ENCODE measurements around the gene GAL3ST2.

Gene GAL3ST2

DNA sequence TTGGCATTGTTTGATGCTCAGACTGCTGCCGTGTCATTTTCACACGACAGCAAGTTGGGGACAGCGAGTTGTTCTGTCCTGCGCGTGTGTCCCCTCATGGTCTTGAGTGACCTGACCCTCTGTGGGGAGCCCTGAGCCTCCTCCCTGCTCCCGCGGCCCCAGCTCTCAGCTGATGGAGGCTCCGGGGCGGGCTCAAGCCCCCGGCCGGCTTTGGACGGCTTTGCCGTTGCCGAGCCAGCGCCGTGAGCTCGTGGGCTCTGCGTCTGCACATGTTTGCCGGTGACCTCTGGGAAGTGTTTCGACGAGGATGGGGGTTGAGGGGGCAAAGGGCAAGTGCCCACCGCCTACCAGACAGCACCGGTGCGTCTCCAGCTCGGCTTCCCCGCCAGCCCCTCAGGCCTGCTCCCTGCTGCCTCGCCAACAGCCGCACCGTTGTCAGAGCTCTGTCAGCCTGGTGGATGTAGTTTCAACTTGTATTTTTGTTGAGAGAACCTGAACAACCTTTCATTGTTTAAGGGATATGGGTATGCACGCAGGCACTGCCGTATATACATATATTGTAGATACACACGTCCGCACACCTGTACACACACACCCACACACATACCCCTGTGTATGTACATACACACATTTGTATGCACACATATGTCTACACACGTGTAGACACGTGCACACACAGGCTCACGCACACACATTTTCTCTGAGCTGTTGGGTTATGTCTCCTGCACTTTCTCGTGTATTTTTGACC lies 68.4 kb downstream of the GAL3ST2 start:
- no peak for DNase-seq (ENCODE audit: low read depth)

DNA sequence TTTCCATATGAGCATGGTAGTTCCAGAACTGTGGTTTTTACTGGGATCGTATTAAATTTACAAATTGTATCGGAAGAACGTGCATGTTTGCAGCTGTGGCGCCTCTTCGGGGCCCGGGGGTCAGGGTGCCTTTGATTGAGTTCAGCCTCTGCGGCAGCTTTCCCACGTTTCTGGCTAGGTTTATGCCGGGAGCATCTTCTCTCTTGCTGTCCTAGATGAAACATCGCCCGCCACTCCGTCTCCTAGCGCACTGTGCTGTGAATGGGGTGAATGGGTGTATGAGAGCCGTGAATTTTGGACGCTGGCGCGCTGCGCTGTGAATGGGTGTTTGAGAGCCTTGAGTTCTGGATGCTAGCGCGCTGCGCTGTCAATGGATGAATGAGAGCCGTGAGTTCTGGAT lies 69.8 kb downstream of the GAL3ST2 start:
- no peak for DNase-seq (ENCODE audit: low read depth)

GRCh38 chr2:241848761-241849615 lies 72.4 kb downstream of the GAL3ST2 start:
- no peak for DNase-seq (ENCODE audit: low read depth)

DNA sequence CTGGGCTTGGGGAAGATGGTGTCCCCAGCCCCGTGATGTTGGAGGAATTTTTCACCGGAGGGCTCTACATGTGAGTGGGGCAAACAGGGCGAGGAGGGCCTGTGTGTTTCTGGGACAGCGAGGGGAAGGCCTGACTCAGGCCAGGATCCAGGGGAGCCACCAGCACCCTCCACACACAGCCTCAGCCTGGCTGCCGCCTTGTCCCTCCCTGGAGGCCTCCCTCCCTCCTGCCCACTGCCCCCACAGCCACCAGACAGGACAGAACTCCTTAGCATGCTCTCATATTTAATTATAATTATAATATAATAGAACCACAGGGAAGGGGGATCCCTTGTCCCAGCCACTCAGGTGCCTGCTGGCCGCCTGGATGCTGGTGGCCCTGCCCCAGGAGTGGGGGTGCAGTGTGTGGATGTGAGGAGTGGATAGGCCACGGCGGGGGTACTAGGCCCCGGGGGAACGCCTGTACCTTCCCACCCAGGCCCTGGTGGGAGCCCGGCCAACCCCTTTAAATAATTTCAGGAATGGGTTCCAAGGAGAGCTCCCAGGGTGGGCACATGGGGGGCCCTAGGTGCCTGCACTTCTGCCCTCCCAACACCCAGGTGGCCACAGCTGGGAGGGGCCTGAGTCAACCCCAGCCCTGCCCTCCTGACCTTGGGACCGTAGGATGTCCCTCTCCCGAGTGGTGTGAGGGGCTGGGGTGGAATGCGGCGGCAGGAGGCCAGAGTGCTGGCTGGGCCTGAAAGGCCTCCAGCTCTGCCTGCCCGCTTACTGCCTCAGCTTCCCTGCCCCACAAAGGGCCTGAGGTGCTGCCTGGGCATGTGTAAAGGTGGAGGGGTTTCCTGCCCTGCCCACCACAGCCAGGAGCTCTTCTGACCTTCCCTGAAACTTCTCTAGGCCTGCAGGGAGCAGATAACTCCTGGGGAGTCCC lies 73.3 kb downstream of the GAL3ST2 start:
- no peak for DNase-seq (ENCODE audit: low read depth)

DNA sequence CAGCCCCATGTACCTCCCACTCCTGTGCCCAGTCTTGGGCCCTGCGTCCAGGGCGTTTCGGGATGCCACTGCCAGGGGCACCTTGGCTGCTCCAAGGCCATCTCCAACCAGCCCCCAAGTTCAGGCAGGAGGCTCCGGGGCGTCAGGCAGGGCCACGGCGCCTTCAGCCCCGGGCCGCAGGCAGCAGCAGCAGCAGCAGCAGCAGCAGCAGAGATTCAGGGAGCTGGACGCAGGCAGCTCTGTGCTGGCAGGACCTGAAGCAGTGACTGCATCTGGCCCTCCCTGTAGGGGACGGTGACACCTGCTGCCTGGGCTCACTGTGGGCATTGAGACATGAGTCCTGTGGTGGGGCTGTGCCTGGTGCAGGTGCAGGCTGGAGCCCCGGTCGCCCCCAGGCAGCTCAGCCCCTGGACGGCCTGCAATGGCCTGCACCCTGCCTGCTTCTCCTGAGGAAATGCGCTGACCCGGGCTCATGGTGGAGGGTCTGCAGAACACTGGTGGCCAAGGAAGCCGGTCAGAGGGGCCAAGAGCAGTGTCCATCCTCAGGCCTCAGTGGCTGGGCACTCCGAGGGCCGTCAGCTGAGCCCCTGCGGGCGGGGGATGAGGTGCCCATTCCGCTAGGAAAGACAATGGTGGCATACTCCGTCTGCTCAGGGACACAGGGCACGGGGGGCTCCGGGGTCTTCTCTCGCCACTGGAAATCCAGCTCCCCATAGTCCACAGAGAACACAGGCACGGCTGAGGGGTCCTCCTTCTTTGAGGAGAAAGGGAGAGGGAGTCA lies 74.1 kb downstream of the GAL3ST2 start:
- no peak for DNase-seq (ENCODE audit: low read depth)

DNA sequence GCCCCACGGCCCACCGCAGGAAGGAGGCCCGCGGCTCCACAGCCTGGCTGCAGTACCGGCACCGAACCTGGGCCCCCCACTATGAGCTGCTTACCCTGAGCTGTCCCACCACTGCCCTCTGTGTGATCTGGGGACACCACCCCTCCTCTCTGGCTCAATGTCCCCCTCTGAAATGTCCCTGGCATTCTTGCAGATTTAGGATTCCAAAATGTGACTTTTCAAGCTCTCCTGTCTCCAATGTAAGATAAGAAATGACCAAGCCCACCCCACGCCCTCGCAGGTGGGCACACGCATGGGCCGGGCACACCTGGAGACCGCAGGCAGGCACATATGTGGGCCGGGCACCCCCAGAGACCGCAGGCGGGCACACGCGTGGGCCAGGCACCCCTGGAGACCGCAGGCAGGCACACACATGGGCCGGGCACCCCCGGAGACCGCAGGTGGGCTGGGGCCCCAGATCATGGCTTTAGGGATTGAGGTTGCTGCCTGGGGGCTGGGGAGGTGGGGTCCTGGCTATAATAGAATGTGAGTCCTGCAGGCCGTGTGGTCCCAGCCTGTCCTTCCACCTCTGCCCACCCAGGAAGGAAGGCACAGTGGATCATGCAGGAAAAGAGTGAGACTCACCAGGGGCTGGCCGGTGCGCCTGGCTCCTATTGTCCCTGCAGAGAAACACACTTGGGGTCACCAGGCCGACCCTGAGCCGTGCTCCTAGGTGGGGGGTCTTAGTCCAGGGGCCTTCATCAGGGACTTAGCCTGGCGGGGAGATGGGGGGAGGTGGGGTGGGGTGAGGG lies 74.9 kb downstream of the GAL3ST2 start:
- DNase-seq (ENCODE audit: low read depth): no peak

DNA sequence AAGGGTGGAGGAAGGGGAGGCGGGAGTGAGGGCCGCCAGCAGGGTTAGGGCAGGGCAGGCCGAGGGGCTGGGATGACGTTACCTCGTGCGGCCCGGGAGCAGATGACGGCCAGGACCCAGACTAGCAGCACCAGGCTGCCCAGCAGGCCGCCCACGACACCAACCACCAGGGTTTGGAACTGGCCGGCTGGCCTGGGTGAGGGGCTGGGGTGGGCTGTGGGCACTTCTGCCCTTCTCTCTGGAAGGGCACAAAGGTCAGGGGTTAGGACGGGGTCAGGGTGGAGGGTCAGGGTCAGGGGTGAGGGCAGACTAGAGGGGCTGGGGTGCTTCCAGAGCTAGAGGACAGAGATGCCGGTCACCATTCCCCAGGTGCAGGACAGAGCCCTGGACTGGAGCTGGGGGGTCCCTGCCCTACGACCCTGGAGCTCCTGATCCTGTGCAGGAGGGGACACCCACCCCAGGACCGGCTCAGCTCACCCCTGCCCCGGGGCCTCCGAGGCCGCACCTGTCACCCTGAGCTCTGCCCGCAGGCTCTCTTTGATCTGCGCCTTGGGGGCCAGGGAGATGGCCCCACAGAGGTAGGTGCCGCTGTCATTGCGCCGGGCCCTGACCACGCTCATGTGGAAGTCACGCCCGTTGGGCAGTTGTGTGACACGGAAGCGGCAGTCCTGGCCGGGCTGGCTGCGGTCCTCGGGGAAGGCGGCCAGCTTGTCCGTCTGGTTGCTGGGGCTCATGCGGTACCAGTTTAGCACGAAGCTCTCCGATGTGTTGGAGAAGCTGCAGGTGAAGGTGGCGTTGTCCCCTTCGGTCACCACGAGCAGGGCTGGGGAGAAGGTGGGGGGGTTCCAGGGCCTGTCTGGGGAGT lies 75.7 kb downstream of the GAL3ST2 start:
- DNase-seq (ENCODE audit: low read depth): no peak

GRCh38 chr2:241852981-241853631 lies 76.5 kb downstream of the GAL3ST2 start:
- DNase-seq (ENCODE audit: low read depth): no peak

All from ELR (cell line).